NCI-H1694 treated with DMSO at 0.1 percent for 48 hours (cell line): ENCODE measurements around the gene TUBB4B.
"Not testable (repeated sequence)": the region's sequence is repeated elsewhere in the genome, so short reads cannot be mapped to it uniquely, and the experiment has no call there.

Source experiments
- DNase-seq: peaks from one replicate; lab custom pipeline; 2025; lab: John Stamatoyannopoulos, UW

TUBB4B gene

DNA sequence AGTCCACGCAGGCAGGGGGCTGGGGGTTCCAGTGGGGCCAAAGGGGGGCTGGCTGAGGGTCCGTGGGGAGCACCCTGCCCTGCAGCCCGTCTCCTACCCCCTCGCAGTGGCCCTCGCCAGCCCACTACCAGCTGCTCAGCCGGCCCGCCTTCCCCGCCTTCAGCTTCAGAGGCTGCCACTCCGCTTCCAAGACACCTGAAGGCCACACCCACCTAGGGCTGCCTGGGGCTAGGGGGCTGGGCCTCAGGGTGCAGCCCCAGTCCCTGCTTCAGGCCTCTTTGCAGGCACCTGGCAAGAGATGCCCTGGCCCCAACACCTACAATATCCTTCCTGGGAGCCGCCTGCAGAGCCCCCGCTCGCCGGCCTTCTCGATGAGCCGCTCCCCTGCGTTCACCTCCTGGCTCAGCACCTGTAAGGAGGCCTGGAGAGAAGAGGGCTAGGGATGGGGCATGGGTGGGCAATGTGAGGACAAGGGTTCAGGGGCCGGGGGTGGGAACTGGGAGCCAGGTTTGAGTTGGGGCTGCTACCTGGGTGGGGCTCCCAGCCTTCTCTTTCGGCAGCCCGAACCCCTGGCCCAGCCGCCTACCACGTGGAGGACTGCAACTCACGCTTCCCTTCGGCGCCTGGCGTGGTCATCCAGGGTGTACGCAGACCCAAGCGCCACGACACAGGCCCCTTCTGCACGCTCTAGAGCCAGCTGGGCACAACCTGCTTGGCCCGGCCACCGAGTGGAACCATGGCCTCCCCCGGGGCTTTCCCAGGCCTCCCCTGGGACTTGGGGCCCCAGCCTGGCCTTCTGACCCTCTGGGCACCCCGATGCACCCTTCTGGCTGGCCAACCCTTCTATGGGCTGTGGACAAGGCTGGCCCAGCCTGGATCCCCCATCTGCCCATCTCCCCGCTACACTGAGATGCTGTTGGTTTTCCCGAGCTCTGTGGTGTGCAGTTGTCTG is 11.7 kb downstream of the TUBB4B start:
- DNase-seq, result no peak

DNA sequence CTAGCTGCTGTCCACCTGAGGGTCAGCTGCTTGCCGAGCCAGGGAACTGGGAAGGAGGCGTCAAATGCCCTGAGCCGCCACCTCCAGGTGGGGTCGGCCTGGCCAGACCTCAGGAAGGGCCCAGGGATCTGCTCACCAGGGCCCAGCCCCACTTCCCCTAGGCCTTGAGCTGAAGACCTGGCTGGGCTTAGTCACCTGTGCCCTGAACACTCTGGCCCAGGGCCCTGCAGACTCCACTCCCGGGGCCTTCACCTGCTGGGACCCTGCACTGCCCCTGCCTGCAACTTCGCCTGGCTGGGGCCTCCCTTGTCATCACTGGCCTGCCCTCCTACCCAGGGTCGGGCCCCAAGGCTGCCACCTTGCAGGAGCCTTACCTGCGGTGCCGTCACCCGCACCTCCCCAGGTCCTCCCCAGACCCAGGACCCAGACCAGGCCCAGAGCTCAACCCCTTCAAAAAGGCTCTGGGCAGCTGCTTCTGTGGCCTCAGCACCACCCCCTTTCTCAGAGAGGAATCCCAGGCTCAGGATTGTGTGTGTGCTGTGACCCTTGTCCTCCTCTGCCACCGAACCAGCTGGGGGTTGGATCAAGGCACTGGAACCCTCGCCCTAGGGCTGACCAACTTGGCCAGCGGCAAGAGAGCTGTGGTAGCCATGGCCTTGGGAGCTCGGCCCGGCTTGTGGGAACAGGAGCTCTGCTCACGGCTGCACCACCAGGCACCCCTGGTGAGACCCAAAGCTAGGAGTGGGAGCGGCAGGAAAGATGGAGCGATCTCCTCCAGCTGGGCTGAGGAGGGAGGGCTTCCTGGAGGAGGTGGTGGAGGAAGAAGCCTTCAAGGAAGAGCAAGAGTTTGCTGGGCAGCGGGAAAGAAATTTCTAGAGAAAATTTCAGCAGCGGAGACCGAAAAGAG is 12.9 kb downstream of the TUBB4B start:
- DNase-seq, result no peak

DNA sequence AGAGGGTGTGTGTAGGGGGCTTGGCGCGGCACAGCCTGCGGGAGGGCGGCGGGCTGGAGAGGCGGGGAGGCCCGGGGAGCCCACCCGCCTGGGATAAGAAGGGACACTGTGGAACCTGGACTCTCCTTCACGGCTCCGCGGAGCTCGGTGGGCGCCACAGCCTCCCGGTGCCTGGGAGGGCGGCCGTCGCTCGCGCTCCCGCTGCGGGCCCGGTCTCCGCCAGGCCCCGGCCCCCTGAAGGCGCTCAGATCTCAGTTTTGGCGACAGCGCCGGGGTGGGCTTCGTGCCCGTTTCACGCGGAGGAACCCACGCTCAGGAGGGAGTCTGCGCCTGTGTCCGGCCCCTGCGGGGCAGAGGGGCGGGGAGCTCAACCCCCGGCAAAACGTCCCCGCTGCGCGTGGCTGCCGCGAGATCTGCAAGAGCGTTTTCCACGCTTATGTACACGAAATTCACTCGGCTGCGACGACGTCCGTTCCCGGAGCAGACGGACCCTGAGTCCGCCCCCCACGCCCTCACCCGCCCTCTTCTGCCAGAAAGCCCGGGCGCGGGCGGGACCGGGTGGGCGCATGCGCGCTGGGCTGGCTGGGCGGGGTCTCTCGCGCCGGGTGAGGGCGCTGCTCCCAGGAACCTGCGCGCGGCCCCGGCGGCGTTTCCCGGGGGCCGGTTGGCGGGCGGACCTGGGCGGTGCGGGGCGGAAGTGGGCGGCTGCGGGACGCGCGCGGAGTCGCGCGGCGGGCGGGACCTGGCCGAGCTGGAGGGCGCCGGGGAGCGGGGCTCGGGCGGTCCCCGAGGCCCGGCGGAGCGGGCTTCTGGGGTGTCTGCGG is 13.7 kb downstream of the TUBB4B start, which contains the start of gene NELFB:
NELFB (plus strand) TSS at position 704 of the 824 bp plus-strand sequence.
- DNase-seq, result peak; percentile 43

GRCh38 chr9:137255448-137256114 is 14.5 kb downstream of the TUBB4B start:
- DNase-seq, result no peak

- no peak for DNase-seq
Observed at GRCh38 chr9:137256362-137256761, 15.3 kb downstream of the TUBB4B start.

GRCh38 chr9:137256856-137257255 is 15.8 kb downstream of the TUBB4B start:
- DNase-seq, result no peak

DNA sequence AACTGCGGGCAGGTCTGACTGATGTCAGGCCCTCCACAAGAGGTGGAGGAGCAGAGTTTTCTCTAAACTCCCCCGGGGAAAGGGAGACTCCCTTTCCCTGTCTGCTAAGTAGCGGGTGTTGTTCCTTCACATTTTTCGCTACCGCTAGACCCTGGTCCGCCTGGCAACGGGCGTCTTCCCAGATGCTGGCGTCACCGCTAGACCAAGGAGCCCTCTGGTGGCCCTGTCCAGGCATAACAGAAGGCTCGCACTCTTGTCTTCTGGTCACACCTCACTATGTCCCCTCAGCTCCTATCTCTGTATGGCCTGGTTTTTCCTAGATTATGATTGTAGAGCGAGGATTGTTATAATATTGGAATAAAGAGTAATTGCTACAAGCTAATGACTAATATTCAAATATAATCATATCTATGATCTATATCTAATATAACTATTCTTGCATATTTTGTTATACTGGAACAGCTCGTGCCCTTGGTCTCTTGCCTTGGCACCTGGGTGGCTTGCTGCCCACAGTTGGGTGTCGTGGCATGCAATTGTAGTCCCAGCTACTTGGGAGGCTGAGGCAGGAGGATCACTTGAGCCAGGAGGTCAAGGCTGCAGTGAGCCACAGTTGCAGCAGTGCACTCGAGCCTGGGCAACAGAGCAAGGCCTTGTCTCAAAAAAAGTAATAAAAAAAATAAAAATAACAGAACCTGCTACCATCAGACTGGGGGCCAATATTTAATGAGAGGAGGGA is 21.3 kb downstream of the TUBB4B start:
- DNase-seq, result not testable (repeated sequence)

DNA sequence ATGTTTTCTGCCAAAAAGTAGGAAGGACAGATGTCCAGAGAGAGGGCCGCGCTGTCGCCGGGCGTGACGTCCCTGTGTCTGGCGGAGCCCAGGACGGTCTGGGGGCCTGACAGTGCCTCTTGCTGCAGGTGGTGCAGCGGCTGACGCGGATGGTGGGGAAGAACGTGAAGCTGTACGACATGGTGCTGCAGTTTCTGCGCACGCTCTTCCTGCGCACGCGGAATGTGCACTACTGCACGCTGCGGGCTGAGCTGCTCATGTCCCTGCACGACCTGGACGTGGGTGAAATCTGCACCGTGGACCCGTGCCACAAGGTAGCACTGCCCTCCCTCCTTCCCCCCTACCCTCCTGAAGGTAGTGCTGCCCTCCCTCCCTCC is 21.8 kb downstream of the TUBB4B start:
- no peak for DNase-seq

GRCh38 chr9:137263506-137263905 is 22.4 kb downstream of the TUBB4B start:
- no peak for DNase-seq

- no peak for DNase-seq
Observed at GRCh38 chr9:137264067-137264466, 23.0 kb downstream of the TUBB4B start.

DNA sequence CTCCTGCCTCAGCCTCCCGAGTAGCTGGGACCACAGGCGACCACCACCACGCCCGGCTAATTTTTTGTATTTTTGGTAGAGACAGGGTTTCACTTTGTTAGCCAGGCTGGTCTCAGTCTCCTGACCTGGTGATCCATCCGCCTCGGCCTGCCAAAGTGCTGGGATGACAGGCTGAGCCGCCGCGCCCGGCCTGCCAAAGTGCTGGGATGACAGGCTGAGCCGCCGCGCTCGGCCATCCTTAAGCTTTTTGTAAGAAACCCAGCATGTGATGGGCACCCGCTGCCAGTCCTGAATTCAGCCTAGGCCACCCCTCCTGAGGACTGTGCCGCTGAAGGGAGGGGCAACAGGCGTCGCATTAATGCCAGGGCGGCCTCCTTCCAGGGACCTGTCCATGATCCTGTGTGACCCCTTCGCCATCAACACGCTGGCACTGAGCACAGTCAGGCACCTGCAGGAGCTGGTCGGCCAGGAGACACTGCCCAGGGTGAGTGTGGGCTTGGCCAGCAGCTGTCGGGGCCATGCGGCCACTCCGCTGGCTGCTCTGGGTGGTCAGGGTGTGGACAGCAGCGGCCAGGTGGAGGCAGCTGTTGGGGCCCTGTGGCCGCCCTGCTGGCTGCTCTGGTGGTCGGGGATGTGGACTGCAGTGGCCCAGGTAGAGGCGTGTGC is 24.5 kb downstream of the TUBB4B start:
- DNase-seq, result no peak

DNA sequence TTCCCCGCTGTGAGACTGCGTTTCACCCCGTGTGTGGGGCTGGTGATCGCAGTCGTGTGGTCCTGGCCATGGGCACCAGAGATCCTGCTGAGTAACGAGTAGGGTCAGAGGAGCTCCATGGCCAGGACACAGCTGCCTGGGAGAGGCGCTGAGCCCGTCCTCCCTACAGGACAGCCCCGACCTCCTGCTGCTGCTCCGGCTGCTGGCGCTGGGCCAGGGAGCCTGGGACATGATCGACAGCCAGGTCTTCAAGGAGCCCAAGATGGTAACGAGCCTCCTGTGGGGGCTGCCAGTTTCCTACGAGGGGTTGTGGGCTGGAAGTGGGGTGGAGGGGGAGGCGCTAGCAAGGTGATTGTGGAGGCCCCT is 25.1 kb downstream of the TUBB4B start:
- no peak for DNase-seq

GRCh38 chr9:137266585-137267453 is 25.7 kb downstream of the TUBB4B start:
- no peak for DNase-seq

GRCh38 chr9:137267933-137268355 is 26.9 kb downstream of the TUBB4B start:
- no peak for DNase-seq

DNA sequence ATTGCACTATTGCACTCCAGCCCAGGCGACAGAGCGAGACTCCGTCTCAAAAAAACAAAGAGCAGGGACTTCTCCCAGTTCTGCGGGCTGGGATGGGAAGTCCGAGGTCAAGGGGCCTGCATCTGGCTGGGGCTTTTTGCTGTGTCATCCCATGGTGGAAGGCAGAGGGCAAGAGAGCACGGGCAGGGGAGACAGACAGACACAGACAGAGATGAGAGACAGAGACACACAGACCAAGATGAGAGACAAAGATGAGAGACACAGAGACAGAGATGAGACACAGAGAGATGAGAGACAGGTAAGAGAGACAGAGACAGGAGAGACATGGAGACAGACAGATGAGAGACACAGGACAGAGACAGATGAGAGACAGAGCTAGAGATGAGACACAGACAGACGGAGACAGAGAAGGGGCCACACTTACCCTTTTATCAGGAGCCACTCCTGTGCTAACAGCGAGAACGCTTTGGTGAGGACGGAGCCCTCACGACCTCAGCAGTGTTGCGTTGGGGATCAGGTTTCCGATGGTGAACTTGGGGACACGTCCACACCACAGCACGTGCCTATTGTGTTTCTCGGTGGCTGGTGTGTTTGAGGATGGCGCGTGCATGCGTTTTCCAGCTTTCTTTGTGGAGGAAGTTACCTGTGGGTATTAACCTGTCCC is 27.6 kb downstream of the TUBB4B start:
- DNase-seq, result no peak

DNA sequence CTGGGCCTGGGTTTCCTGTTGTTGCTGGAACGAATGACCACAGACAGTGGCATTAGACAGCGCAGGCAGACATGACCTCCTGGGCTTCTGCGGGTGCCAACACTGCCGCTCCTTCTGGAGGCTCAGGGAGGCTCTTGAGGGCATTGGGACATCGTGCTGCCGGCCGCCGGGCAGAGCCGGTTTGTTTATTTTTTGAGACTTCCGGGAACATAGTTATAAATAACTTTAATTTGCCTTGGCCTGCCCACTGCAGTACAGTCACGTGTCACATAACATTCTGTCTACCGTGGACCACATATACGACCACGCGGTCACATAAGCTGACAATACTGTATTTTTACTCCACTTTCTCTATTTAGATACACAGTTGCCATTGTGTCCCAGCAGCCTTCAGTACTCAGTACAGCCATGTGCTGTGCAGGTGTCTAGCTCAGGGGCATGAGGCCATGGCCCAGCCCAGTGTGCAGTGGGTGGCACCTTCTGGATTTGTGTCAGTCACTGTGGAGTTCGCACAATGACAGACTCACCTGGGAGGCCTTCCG is 28.2 kb downstream of the TUBB4B start:
- DNase-seq, result no peak

- no peak for DNase-seq
Observed at GRCh38 chr9:137270929-137271695, 30.0 kb downstream of the TUBB4B start.
